KMS-11 (cell line): Measurements from ENCODE around the gene ZNF562.

Source experiments
- H2AFZ ChIP-seq: fragments of 200-600 bp; sonication (generic); 2 replicates; pipeline ENCODE4 v1.6.1; 2016; ENCODE audit warnings: antibody characterized with exemption, mixed run types, low read depth
- H3K27ac ChIP-seq: fragments of 200-600 bp; sonication (generic); 2 replicates; pipeline ENCODE4 v1.6.1; 2016; ENCODE audit warnings: mild to moderate bottlenecking, mixed run types
- H3K27me3 ChIP-seq: fragments of 200-600 bp; sonication (generic); 2 replicates; pipeline ENCODE4 v1.6.1; 2017; ENCODE audit warnings: mild to moderate bottlenecking, low read depth, mixed run types, moderate library complexity; ENCODE audit not compliant: insufficient read depth
- H3K36me3 ChIP-seq: fragments of 200-600 bp; sonication (generic); 2 replicates; pipeline ENCODE4 v1.6.1; 2017; ENCODE audit warnings: mild to moderate bottlenecking, mixed run types; ENCODE audit not compliant: insufficient read depth
- H3K4me1 ChIP-seq: fragments of 200-600 bp; sonication (generic); 2 replicates; pipeline ENCODE4 v1.6.1; 2016; ENCODE audit warnings: mild to moderate bottlenecking, low read depth, mixed run types; ENCODE audit not compliant: poor library complexity, severe bottlenecking
- H3K4me2 ChIP-seq: fragments of 200-600 bp; sonication (generic); 2 replicates; pipeline ENCODE4 v1.7.0; 2016; ENCODE audit warnings: mild to moderate bottlenecking, mixed run types
- H3K4me3 ChIP-seq: fragments of 200-600 bp; sonication (generic); IDR thresholded peaks from 2 replicates; pipeline ENCODE4 v1.6.1; 2017; ENCODE audit warnings: low read depth, low read length, mixed read lengths; ENCODE audit not compliant: insufficient read depth
- H3K79me2 ChIP-seq: fragments of 200-600 bp; sonication (generic); 2 replicates; pipeline ENCODE4 v1.6.1; 2016; ENCODE audit warnings: low read depth, mixed run types; ENCODE audit not compliant: insufficient read depth
- H3K9ac ChIP-seq: fragments of 200-600 bp; sonication (generic); 2 replicates; pipeline ENCODE4 v1.6.1; 2016; ENCODE audit warnings: mild to moderate bottlenecking, mixed run types
- H4K20me1 ChIP-seq: fragments of 200-600 bp; sonication (generic); 2 replicates; pipeline ENCODE4 v1.6.1; 2016; ENCODE audit warnings: mild to moderate bottlenecking, mixed run types; ENCODE audit not compliant: insufficient read depth
- TF ChIP-seq, protein P1 (sequence below): fragments of 200-600 bp; sonication (generic); conservative IDR thresholded peaks from 2 replicates; pipeline ENCODE4 v1.6.1; 2017; ENCODE audit warnings: low read depth, mild to moderate bottlenecking, antibody characterized with exemption, low read length, moderate library complexity, mixed read lengths

ZNF562 gene

DNA sequence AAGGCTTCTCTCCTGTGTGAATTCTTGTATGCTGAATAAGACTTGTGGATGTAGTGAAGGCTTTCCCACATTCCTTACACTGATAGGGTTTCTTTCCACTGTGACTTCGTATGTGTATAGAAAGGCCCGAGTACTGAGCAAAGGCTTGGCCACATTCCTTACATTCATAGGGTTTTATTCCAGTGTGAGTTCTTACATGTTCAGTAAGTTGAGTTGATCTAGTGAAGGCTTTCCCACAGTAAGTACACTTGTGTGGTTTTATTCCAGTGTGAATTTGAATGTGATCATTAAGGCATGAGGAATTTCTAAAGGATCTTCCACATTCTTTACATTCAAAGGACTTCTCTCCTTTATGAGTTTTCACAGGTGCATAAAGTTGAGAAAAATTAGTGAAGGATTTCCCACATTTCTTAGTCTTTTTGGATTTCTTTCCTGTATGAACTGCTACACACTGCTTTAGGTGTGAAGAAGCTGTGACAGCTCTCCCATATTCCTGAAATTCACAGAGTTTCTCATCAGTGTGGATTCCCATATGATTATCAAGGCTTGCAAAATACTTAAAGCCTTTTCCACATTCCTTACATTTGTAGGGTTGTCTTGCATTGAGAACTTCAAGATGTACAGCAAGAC lies 64.3 kb downstream of the ZNF562 start:
- Histone ChIP-seq H4K20me1 (no peaks in the 10 kb centered on the region), H3K4me2 (no peak overlapping the region), H3K27ac (no peak overlapping the region), H2AFZ (no peak overlapping the region), H3K36me3 (peaks cover 20% of the 10 kb centered on the region; the same call in 1 of the 2 replicates), H3K4me1 (no peaks in the 10 kb centered on the region), H3K9ac (no peak overlapping the region), H3K79me2 (no peaks in the 10 kb centered on the region), H3K27me3 (no peaks in the 10 kb centered on the region), H3K4me3 (no peak overlapping the region)
- TF ChIP-seq, protein P1, sequence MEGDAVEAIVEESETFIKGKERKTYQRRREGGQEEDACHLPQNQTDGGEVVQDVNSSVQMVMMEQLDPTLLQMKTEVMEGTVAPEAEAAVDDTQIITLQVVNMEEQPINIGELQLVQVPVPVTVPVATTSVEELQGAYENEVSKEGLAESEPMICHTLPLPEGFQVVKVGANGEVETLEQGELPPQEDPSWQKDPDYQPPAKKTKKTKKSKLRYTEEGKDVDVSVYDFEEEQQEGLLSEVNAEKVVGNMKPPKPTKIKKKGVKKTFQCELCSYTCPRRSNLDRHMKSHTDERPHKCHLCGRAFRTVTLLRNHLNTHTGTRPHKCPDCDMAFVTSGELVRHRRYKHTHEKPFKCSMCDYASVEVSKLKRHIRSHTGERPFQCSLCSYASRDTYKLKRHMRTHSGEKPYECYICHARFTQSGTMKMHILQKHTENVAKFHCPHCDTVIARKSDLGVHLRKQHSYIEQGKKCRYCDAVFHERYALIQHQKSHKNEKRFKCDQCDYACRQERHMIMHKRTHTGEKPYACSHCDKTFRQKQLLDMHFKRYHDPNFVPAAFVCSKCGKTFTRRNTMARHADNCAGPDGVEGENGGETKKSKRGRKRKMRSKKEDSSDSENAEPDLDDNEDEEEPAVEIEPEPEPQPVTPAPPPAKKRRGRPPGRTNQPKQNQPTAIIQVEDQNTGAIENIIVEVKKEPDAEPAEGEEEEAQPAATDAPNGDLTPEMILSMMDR, result no peak

GRCh38 chr19:9608912-9609311 lies 66.0 kb downstream of the ZNF562 start:
- no peaks in the 10 kb centered on the region for H3K27me3 ChIP-seq
- no peaks in the 10 kb centered on the region for H3K79me2 ChIP-seq
- H3K9ac ChIP-seq, result no peak overlapping the region
- H3K27ac ChIP-seq, result no peak overlapping the region
- peaks cover 11% of the 10 kb centered on the region; the same call in 1 of the 2 replicates for H3K36me3 ChIP-seq
- H2AFZ ChIP-seq, result no peak overlapping the region
- H3K4me3 ChIP-seq, result no peak overlapping the region
- H3K4me2 ChIP-seq, result no peak overlapping the region
- no peaks in the 10 kb centered on the region for H4K20me1 ChIP-seq
- no peaks in the 10 kb centered on the region for H3K4me1 ChIP-seq
- TF ChIP-seq, protein P1, result no peak

- H3K36me3 ChIP-seq, result no peaks in the 10 kb centered on the region
- TF ChIP-seq, protein P1, result no peak
- H2AFZ ChIP-seq, result no peak overlapping the region
- H3K27me3 ChIP-seq, result 0 out of 2 replicates have a peak, but pooled peaks cover 2% of the 10 kb centered on the region
- no peak overlapping the region for H3K9ac ChIP-seq
- H4K20me1 ChIP-seq, result no peaks in the 10 kb centered on the region
- no peak overlapping the region for H3K4me3 ChIP-seq
- no peaks in the 10 kb centered on the region for H3K4me1 ChIP-seq
- no peak overlapping the region for H3K4me2 ChIP-seq
- no peaks in the 10 kb centered on the region for H3K79me2 ChIP-seq
- H3K27ac ChIP-seq, result no peak overlapping the region
Observed at GRCh38 chr19:9597027-9597426, 77.9 kb downstream of the ZNF562 start.
